ENCODE measurements around the gene PLCL2.

Gene PLCL2

GRCh38 chr3:16848007-16848406, 36.7 kb upstream of the PLCL2 start:
- no peak for TF ChIP-seq CTCF (conservative IDR thresholded peaks at IDR 0.05; ENCODE audit: low read depth)
- no peak overlapping the region for H3K27ac ChIP-seq
- ChIA-PET POLR2A (ENCODE audit: low non-redundant PET) (no interaction called here), CTCF (no interaction called here)
- DNase-seq (ENCODE audit: low spot score), result no peak

- no peak overlapping the region for H3K27ac ChIP-seq
Observed at GRCh38 chr3:16849229-16849628, 35.5 kb upstream of the PLCL2 start.

GRCh38 chr3:16849795-16850194, 35.0 kb upstream of the PLCL2 start:
- H3K27ac ChIP-seq, result no peak overlapping the region
- CTCF ChIA-PET, result no interaction called here
- POLR2A ChIA-PET (ENCODE audit: low non-redundant PET), result no interaction called here
- no peak for TF ChIP-seq CTCF (conservative IDR thresholded peaks at IDR 0.05; ENCODE audit: low read depth)
- DNase-seq (ENCODE audit: low spot score), result no peak

More at GRCh38 chr3:16849229-16849628, 35.5 kb upstream of the PLCL2 start:
- no peak for TF ChIP-seq CTCF (conservative IDR thresholded peaks at IDR 0.05; ENCODE audit: low read depth)
- ChIA-PET CTCF (interaction anchor here (0.6 kb wide), 2 partner anchors 184 to 189 kb away, joined by 3 to 4 read pairs; no protein-coding TSS in a partner anchor), POLR2A (ENCODE audit: low non-redundant PET) (no interaction called here)
- DNase-seq (ENCODE audit: low spot score), result no peak

DNA sequence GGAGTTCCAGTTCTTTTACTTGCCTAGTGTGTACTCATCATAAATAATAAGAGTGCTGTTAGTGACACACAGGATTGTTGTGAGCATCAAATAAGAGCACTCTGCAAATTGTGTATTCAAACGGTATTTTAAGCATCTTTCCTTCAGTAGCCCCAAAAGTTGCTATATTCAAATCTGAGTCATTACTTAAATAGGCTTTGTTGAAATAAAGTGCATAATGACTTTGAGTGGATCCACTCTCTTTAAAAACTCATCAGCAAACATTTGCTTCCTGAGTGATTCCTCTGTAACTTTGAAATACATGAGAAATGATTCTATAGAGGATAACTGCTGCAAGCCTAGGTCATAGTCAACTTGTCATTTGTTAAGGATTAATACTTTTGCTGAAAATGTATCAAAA, 29.3 kb upstream of the PLCL2 start:
- no peak for DNase-seq (ENCODE audit: low spot score)
- no peak for TF ChIP-seq CTCF (conservative IDR thresholded peaks at IDR 0.05; ENCODE audit: low read depth)
- ChIA-PET CTCF (no interaction called here), POLR2A (ENCODE audit: low non-redundant PET) (no interaction called here)
- H3K27ac ChIP-seq, result no peak overlapping the region

GRCh38 chr3:16860234-16860633, 24.5 kb upstream of the PLCL2 start:
- no peak overlapping the region for H3K27ac ChIP-seq
- ChIA-PET CTCF (no interaction called here), POLR2A (ENCODE audit: low non-redundant PET) (no interaction called here)
- DNase-seq (ENCODE audit: low spot score), result no peak
- TF ChIP-seq CTCF (conservative IDR thresholded peaks at IDR 0.05; ENCODE audit: low read depth), result no peak

DNA sequence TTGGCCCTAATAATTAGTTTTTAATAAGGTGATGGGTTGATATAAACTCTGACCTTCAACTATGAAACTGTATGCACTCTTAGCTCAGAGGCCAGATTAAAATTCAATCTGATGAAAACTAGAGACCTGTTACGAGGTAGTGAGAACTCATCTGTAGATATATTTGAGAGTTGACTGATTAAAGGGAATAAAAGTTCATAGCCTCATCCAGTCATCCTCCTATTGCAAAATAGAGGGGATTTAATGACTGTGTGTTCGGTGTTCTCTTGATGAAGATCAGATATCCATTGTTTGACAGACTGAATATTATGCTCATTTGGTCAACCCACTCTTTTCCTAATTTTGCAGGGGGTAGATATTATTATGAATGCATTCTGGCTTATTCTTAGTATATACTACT, 23.3 kb upstream of the PLCL2 start:
- CTCF ChIA-PET, result interaction anchor here (0.6 kb wide), 1 partner anchor 74 kb away, joined by 3 read pairs; no protein-coding TSS in a partner anchor
- TF ChIP-seq CTCF (conservative IDR thresholded peaks at IDR 0.05; ENCODE audit: low read depth), result no peak
- H3K27ac ChIP-seq, result no peak overlapping the region
- POLR2A ChIA-PET (ENCODE audit: low non-redundant PET), result no interaction called here
- DNase-seq (ENCODE audit: low spot score), result no peak

Data from RWPE1 (cell line).